Measurements from ENCODE around the gene NBEA. TPM values are rescaled to one million over a fixed set of nuclear protein-coding genes. Genes with fewer than 3 reads are reported as not detected.

Gene NBEA
- total RNA-seq, 1 experiment from 2014 or later = 0.54 TPM

GRCh38 chr13:35160896-35161295, 218.8 kb downstream of the NBEA start:
- no peaks in the 10 kb centered on the region for H3K36me3 Mint-ChIP-seq (ENCODE audit: insufficient read depth, unreplicated experiment)
- ChIA-PET CTCF (no interaction called here), POLR2A (no interaction called here)
- peaks cover 8% of the 10 kb centered on the region for H3K4me1 Mint-ChIP-seq (ENCODE audit: low read depth, unreplicated experiment)
- no peaks in the 10 kb centered on the region for H3K4me1 ChIP-seq
- H3K9me3 ChIP-seq = no peaks in the 10 kb centered on the region
- no peak overlapping the region for H3K4me3 Mint-ChIP-seq (ENCODE audit: unreplicated experiment)
- no peak for TF ChIP-seq CTCF (IDR thresholded peaks at IDR 0.05; ENCODE audit: insufficient read depth in 1 of 2, low read depth in 1 of 2, low read length in 1 of 2, severe bottlenecking in 1 of 2, unreplicated experiment in 1 of 2)
- no peak for DNase-seq
- intact Hi-C loops (cut with micrococcal nuclease; ENCODE audit: unreplicated experiment) = loop anchor here (5.0 kb wide), 1 partner anchor 1359 kb away; no protein-coding TSS in a partner anchor
- no peaks in the 10 kb centered on the region for H3K27me3 Mint-ChIP-seq (ENCODE audit: insufficient read depth, unreplicated experiment)
- no peak overlapping the region for H3K27ac Mint-ChIP-seq (ENCODE audit: unreplicated experiment)
- H3K4me3 ChIP-seq (ENCODE audit: low read depth, low read length) = no peak overlapping the region
- H3K36me3 ChIP-seq (ENCODE audit: control insufficient read depth, insufficient read depth, low read length) = no peaks in the 10 kb centered on the region
- no TSS peak for BruUV-seq (replicated peaks)
- no peaks in the 10 kb centered on the region for H3K27me3 ChIP-seq (replicated peaks; ENCODE audit: control insufficient read depth, insufficient read depth, low read length)
- H3K9me3 Mint-ChIP-seq (ENCODE audit: unreplicated experiment) = no peaks in the 10 kb centered on the region

- H3K27me3 Mint-ChIP-seq (ENCODE audit: insufficient read depth, unreplicated experiment) = no peaks in the 10 kb centered on the region
- DNase-seq = no peak
- Histone ChIP-seq H3K27me3 (replicated peaks; ENCODE audit: control insufficient read depth, insufficient read depth, low read length) (no peaks in the 10 kb centered on the region), H3K4me3 (ENCODE audit: low read depth, low read length) (no peak overlapping the region), H3K9me3 (no peaks in the 10 kb centered on the region), H3K36me3 (ENCODE audit: control insufficient read depth, insufficient read depth, low read length) (no peaks in the 10 kb centered on the region), H3K4me1 (no peaks in the 10 kb centered on the region)
- no peaks in the 10 kb centered on the region for H3K9me3 Mint-ChIP-seq (ENCODE audit: unreplicated experiment)
- H3K27ac Mint-ChIP-seq (ENCODE audit: unreplicated experiment) = no peak overlapping the region
- H3K4me3 Mint-ChIP-seq (ENCODE audit: unreplicated experiment) = no peak overlapping the region
- POLR2A ChIA-PET = no interaction called here
- no peak for TF ChIP-seq CTCF (IDR thresholded peaks at IDR 0.05; ENCODE audit: insufficient read depth in 1 of 2, low read depth in 1 of 2, low read length in 1 of 2, severe bottlenecking in 1 of 2, unreplicated experiment in 1 of 2)
- H3K36me3 Mint-ChIP-seq (ENCODE audit: insufficient read depth, unreplicated experiment) = no peaks in the 10 kb centered on the region
- intact Hi-C loops (cut with micrococcal nuclease; ENCODE audit: unreplicated experiment) = loop anchor here (5.0 kb wide), 1 partner anchor 1360 kb away; no protein-coding TSS in a partner anchor
- BruUV-seq (replicated peaks) = no TSS peak
- CTCF ChIA-PET = no interaction called here
- no peaks in the 10 kb centered on the region for H3K4me1 Mint-ChIP-seq (ENCODE audit: low read depth, unreplicated experiment)
Measured at GRCh38 chr13:35162420-35162819, 220.3 kb downstream of the NBEA start.

- no peaks in the 10 kb centered on the region for H3K36me3 ChIP-seq (ENCODE audit: control insufficient read depth, insufficient read depth, low read length)
- Mint-ChIP-seq H3K27me3 (ENCODE audit: insufficient read depth, unreplicated experiment) (no peaks in the 10 kb centered on the region), H3K27ac (ENCODE audit: unreplicated experiment) (no peak overlapping the region), H3K4me1 (ENCODE audit: low read depth, unreplicated experiment) (no peaks in the 10 kb centered on the region), H3K4me3 (ENCODE audit: unreplicated experiment) (no peak overlapping the region), H3K9me3 (ENCODE audit: unreplicated experiment) (no peaks in the 10 kb centered on the region), H3K36me3 (ENCODE audit: insufficient read depth, unreplicated experiment) (no peaks in the 10 kb centered on the region)
- ChIA-PET CTCF (no interaction called here), POLR2A (no interaction called here)
- DNase-seq = no peak
- H3K27me3 ChIP-seq (replicated peaks; ENCODE audit: control insufficient read depth, insufficient read depth, low read length) = no peaks in the 10 kb centered on the region
- no peaks in the 10 kb centered on the region for H3K9me3 ChIP-seq
- intact Hi-C loops (cut with micrococcal nuclease; ENCODE audit: unreplicated experiment) = loop anchor here (2.0 to 5.0 kb wide), 2 partner anchors 1233 to 1361 kb away; no protein-coding TSS in a partner anchor
- no peaks in the 10 kb centered on the region for H3K4me1 ChIP-seq
- no peak for TF ChIP-seq CTCF (IDR thresholded peaks at IDR 0.05; ENCODE audit: insufficient read depth in 1 of 2, low read depth in 1 of 2, low read length in 1 of 2, severe bottlenecking in 1 of 2, unreplicated experiment in 1 of 2)
- H3K4me3 ChIP-seq (ENCODE audit: low read depth, low read length) = no peak overlapping the region
- no TSS peak for BruUV-seq (replicated peaks)
Measured at GRCh38 chr13:35163674-35164073, 221.6 kb downstream of the NBEA start.
